Panc1 (cell line): ENCODE measurements around the gene CEP290. TPM values are rescaled to one million over a fixed set of nuclear protein-coding genes. Genes with fewer than 3 reads are reported as not detected.

ENCODE experiments used
- ATAC-seq: fragments of 200-7000 bp; cut with Tn5 transposase; 2 replicates; pipeline ENCODE4 v1.9.1; 2020; ENCODE audit warnings: mild to moderate bottlenecking, moderate library complexity
- BruUV-seq: library from RNA; stranded (reverse); fragments of 400-500 nt; replicated peaks from 2 replicates; lab custom pipeline; 2021; lab: Mats Ljungman, UMichigan
- CTCF ChIA-PET: fragments of 300-600 bp; sonication (Branson Sonifier 250); formaldehyde crosslinking; loops from one replicate; lab custom pipeline; 2022; ENCODE audit warnings: antibody characterized with exemption; lab: Charles Lee
- POLR2A ChIA-PET: fragments of 300-600 bp; sonication (Branson Sonifier 250); formaldehyde crosslinking; loops from one replicate; lab custom pipeline; 2022; ENCODE audit warnings: antibody characterized with exemption; lab: Charles Lee
- DNase-seq: peaks from one replicate; pipeline ENCODE4 v3.0.0-alpha.2; 2010; ENCODE audit warnings: low read depth, low spot score
- H3K27ac ChIP-seq: 2 replicates; pipeline ENCODE4 v1.5.1; 2011; ENCODE audit warnings: mild to moderate bottlenecking, low read length, inconsistent platforms
- H3K27me3 ChIP-seq: fragments of 200-500 bp; sonication (Bioruptor generic); 2 replicates; pipeline ENCODE4 v1.6.0; 2014; ENCODE audit warnings: low read length, inconsistent platforms; ENCODE audit not compliant: control insufficient read depth, insufficient read depth
- H3K36me3 ChIP-seq: fragments of 200-500 bp; sonication (Bioruptor generic); 2 replicates; pipeline ENCODE4 v1.5.1; 2014; ENCODE audit warnings: inconsistent platforms, mild to moderate bottlenecking, low read length, moderate library complexity; ENCODE audit not compliant: control insufficient read depth, insufficient read depth
- H3K4me1 ChIP-seq: 2 replicates; pipeline ENCODE4 v1.5.1; 2011; ENCODE audit warnings: inconsistent platforms, mild to moderate bottlenecking, low read length, moderate library complexity; ENCODE audit not compliant: control insufficient read depth, insufficient read depth
- H3K4me3 ChIP-seq, 2 experiments: 2 replicates each; pipeline ENCODE4 v1.5.1; 2011 to 2012; ENCODE audit warnings: low read depth in 2 of 2, low read length in 2 of 2, mild to moderate bottlenecking in 2 of 2, inconsistent platforms in 1 of 2, moderate library complexity in 1 of 2
- H3K9me3 ChIP-seq: fragments of 200-500 bp; sonication (Bioruptor generic); 2 replicates; pipeline ENCODE4 v1.5.1; 2014; ENCODE audit warnings: low read depth, mild to moderate bottlenecking, inconsistent platforms, low read length, moderate library complexity; ENCODE audit not compliant: control insufficient read depth, insufficient read depth
- POLR2AphosphoS5 ChIP-seq: IDR thresholded peaks from 2 replicates; pipeline ENCODE4 v1.6.1; 2012; ENCODE audit warnings: mild to moderate bottlenecking, low read depth, low read length, moderate library complexity
- SIN3A ChIP-seq: IDR thresholded peaks from 2 replicates; pipeline ENCODE4 v1.6.1; 2012; ENCODE audit warnings: low read depth, mild to moderate bottlenecking, low read length, moderate library complexity, borderline replicate concordance; ENCODE audit not compliant: insufficient read depth
- TCF7L2 ChIP-seq: IDR thresholded peaks from 2 replicates; pipeline ENCODE4 v1.6.1; 2011; ENCODE audit warnings: mild to moderate bottlenecking, low read depth, low read length, inconsistent platforms
- in situ Hi-C: cut with HindIII; loops from 2 replicates; pipeline ENCODE4 v1.10.0; 2016; ENCODE audit warnings: low sequenced_read_pairs, low pct_unique_long_range_greater_than_20kb
- intact Hi-C: fragments of 100-400 bp; cut with micrococcal nuclease; formaldehyde crosslinking; loops from one replicate; pipeline ENCODE4 v1.10.0; 2022; ENCODE audit not compliant: unreplicated experiment
- total RNA-seq: library from RNA; stranded (reverse); gene quantifications from one replicate; pipeline ENCODE4 v1.2.1, GENCODE V29; 2021; ENCODE audit not compliant: unreplicated experiment
- TF ChIP-seq, protein P1 (sequence below), 2 experiments: IDR thresholded peaks; 2 replicates each; pipeline ENCODE4 v1.6.1; 2011 to 2012; ENCODE audit warnings: low read depth in 2 of 2, control low read depth in 1 of 2, low read length in 1 of 2, mild to moderate bottlenecking in 1 of 2, moderate library complexity in 1 of 2; ENCODE audit not compliant: insufficient read depth in 1 of 2
- TF ChIP-seq, protein P2 (sequence below): fragments of 450-650 bp; IDR thresholded peaks from 2 replicates; pipeline ENCODE4 v1.5.1; 2017; ENCODE audit warnings: mild to moderate bottlenecking

CEP290 gene
- total RNA-seq, 1 experiment from 2014 or later, result 14.6 TPM

DNA sequence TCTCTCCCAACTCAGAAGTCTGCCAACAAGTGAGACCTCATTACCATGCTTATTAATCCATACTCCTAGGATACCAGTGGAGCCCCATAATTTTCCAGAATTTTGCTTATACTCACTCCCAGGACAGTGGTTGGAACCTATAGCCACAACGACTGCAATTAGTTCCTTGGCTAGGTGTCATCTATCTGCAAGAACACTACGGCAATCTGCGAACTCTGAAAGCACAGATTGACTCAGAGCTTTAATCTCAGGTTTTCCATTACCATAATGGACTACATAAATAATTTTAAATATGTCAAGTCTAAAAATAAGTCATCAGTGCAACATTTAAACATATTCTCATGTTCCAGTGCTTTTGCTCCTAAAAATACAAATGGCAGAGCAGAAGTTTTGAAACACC is 33.7 kb upstream of the CEP290 start:
- ChIA-PET CTCF (no interaction called here), POLR2A (no interaction called here)
- in situ Hi-C loops (no loop called here), intact Hi-C loops (no loop called here)
- TF ChIP-seq, protein P1, sequence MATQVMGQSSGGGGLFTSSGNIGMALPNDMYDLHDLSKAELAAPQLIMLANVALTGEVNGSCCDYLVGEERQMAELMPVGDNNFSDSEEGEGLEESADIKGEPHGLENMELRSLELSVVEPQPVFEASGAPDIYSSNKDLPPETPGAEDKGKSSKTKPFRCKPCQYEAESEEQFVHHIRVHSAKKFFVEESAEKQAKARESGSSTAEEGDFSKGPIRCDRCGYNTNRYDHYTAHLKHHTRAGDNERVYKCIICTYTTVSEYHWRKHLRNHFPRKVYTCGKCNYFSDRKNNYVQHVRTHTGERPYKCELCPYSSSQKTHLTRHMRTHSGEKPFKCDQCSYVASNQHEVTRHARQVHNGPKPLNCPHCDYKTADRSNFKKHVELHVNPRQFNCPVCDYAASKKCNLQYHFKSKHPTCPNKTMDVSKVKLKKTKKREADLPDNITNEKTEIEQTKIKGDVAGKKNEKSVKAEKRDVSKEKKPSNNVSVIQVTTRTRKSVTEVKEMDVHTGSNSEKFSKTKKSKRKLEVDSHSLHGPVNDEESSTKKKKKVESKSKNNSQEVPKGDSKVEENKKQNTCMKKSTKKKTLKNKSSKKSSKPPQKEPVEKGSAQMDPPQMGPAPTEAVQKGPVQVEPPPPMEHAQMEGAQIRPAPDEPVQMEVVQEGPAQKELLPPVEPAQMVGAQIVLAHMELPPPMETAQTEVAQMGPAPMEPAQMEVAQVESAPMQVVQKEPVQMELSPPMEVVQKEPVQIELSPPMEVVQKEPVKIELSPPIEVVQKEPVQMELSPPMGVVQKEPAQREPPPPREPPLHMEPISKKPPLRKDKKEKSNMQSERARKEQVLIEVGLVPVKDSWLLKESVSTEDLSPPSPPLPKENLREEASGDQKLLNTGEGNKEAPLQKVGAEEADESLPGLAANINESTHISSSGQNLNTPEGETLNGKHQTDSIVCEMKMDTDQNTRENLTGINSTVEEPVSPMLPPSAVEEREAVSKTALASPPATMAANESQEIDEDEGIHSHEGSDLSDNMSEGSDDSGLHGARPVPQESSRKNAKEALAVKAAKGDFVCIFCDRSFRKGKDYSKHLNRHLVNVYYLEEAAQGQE (IDR thresholded peaks at IDR 0.05; ENCODE audit: insufficient read depth in 1 of 2, low read depth in 2 of 2, low read length in 1 of 2), result no peak
- TF ChIP-seq TCF7L2 (no peak), SIN3A (no peak), POLR2AphosphoS5 (no peak)
- TF ChIP-seq, protein P2, sequence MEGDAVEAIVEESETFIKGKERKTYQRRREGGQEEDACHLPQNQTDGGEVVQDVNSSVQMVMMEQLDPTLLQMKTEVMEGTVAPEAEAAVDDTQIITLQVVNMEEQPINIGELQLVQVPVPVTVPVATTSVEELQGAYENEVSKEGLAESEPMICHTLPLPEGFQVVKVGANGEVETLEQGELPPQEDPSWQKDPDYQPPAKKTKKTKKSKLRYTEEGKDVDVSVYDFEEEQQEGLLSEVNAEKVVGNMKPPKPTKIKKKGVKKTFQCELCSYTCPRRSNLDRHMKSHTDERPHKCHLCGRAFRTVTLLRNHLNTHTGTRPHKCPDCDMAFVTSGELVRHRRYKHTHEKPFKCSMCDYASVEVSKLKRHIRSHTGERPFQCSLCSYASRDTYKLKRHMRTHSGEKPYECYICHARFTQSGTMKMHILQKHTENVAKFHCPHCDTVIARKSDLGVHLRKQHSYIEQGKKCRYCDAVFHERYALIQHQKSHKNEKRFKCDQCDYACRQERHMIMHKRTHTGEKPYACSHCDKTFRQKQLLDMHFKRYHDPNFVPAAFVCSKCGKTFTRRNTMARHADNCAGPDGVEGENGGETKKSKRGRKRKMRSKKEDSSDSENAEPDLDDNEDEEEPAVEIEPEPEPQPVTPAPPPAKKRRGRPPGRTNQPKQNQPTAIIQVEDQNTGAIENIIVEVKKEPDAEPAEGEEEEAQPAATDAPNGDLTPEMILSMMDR, result no peak
- Histone ChIP-seq H3K36me3 (peaks cover 2% of the 10 kb centered on the region; the same call in 1 of the 2 replicates), H3K9me3 (no peaks in the 10 kb centered on the region), H3K4me1 (no peaks in the 10 kb centered on the region), H3K27me3 (no peaks in the 10 kb centered on the region), H3K4me3 (no peak overlapping the region), H3K27ac (no peak overlapping the region)
- DNase-seq (no peak), ATAC-seq (no peak)
- BruUV-seq, result no TSS peak

DNA sequence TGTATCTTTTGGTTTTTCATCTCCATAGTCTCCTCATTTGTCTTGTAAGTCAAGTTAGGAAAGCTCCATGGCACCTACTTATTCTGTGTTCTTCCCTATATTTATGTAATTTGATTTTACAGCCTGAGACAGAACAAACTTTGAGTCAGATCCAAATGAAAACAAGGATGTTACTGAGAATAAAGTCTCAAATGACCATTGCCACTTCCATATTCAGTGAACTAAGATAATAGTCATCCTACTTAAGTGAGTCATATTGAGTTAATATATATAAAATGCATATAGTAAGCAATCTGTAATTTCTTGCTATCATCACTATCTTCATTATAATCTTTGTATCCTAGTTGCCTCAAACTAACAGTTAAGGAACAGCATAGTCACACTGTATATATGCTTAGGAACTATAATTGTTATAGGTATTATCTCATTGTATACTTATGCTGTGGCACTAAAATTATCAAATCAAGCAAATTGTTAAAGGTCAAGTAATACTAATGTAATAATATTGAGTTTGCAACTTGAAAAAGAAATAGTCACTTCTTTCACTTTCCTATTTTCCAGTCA is 31.0 kb upstream of the CEP290 start:
- TF ChIP-seq, protein P2, result no peak
- TF ChIP-seq SIN3A (no peak), TCF7L2 (no peak), POLR2AphosphoS5 (no peak)
- TF ChIP-seq, protein P1 (IDR thresholded peaks at IDR 0.05; ENCODE audit: insufficient read depth in 1 of 2, low read depth in 2 of 2, low read length in 1 of 2), result no peak
- DNase-seq (no peak), ATAC-seq (no peak)
- CTCF ChIA-PET, result no interaction called here
- Histone ChIP-seq H3K27ac (no peak overlapping the region), H3K4me1 (no peaks in the 10 kb centered on the region), H3K9me3 (no peaks in the 10 kb centered on the region), H3K36me3 (peaks cover 2% of the 10 kb centered on the region; the same call in 1 of the 2 replicates), H3K4me3 (no peak overlapping the region), H3K27me3 (no peaks in the 10 kb centered on the region)
- in situ Hi-C loops, result no loop called here
- POLR2A ChIA-PET, result no interaction called here
- intact Hi-C loops, result no loop called here
- BruUV-seq, result no TSS peak
